Astrocyte of the cerebellum (primary cell): ENCODE measurements around the gene PSMD1.

Source experiments
- DNase-seq: peaks from one replicate; pipeline ENCODE4 v3.0.0-alpha.2; 2011; ENCODE audit warnings: low read depth
- H3K4me3 ChIP-seq: 2 replicates; pipeline ENCODE4 v1.5.1; 2011; ENCODE audit warnings: mild to moderate bottlenecking, low read depth, low read length, moderate library complexity
- in situ Hi-C: cut with HindIII; loops from 2 replicates; pipeline ENCODE4 v1.10.0; 2017; ENCODE audit warnings: low sequenced_read_pairs
- TF ChIP-seq, protein P1 (sequence below): IDR thresholded peaks from 2 replicates; pipeline ENCODE4 v1.5.1; 2012; ENCODE audit warnings: low read length, low read depth, moderate library complexity, mild to moderate bottlenecking; ENCODE audit errors: missing control alignments

Gene PSMD1

GRCh38 chr2:231034291-231034882, 22.3 kb upstream of the PSMD1 start:
- DNase-seq: no peak
- H3K4me3 ChIP-seq: no peak overlapping the region
- TF ChIP-seq, protein P1, sequence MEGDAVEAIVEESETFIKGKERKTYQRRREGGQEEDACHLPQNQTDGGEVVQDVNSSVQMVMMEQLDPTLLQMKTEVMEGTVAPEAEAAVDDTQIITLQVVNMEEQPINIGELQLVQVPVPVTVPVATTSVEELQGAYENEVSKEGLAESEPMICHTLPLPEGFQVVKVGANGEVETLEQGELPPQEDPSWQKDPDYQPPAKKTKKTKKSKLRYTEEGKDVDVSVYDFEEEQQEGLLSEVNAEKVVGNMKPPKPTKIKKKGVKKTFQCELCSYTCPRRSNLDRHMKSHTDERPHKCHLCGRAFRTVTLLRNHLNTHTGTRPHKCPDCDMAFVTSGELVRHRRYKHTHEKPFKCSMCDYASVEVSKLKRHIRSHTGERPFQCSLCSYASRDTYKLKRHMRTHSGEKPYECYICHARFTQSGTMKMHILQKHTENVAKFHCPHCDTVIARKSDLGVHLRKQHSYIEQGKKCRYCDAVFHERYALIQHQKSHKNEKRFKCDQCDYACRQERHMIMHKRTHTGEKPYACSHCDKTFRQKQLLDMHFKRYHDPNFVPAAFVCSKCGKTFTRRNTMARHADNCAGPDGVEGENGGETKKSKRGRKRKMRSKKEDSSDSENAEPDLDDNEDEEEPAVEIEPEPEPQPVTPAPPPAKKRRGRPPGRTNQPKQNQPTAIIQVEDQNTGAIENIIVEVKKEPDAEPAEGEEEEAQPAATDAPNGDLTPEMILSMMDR: no peak
- in situ Hi-C loops: no loop called here

DNA sequence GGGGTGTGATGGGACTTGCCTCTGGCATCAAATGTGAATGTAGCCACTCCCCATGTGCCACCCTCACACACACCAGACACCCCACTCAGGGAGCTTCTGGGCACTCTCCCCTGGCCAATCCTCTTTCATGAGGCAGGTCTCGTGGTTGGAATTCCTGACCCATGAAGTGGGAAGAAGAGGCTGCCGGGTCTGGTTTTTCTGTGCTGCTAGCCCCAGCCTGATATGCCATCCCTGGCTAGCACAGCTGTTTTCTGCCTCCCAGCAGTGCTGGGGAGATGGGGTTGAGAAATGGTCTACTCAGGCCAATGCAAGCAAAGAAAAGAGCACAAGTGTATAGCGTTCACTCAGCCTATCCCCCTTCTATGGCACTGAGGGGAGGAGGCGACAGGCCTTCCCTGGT, 20.5 kb upstream of the PSMD1 start:
- in situ Hi-C loops: no loop called here
- no peak overlapping the region for H3K4me3 ChIP-seq
- DNase-seq: no peak
- TF ChIP-seq, protein P1: no peak

DNA sequence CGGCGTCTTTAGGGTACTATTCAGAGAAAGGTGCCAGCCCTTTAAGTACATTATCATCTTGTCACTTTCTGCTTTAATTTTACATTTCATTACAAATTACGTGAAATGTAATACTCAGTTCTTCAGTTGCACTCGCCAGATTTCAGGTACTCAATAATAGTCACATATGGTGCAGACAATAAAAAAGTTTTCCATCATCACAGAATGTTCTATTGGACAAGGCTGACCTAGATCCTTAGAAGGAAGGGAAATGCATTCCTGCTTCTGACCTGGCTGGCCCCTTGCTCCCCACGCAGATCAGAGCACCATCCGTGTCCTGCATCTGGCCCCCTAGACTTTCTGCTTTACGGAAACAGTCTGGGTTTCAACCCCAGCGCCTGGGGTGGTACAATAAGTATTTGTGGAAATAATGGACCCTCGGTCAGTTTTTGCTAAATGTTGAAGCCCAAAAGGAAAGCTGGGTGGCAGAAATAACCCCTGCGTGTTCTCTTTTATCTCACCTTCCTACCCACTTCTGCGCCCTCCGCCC, 20.0 kb upstream of the PSMD1 start:
- no peak overlapping the region for H3K4me3 ChIP-seq
- in situ Hi-C loops: no loop called here
- TF ChIP-seq, protein P1: no peak
- no peak for DNase-seq

DNA sequence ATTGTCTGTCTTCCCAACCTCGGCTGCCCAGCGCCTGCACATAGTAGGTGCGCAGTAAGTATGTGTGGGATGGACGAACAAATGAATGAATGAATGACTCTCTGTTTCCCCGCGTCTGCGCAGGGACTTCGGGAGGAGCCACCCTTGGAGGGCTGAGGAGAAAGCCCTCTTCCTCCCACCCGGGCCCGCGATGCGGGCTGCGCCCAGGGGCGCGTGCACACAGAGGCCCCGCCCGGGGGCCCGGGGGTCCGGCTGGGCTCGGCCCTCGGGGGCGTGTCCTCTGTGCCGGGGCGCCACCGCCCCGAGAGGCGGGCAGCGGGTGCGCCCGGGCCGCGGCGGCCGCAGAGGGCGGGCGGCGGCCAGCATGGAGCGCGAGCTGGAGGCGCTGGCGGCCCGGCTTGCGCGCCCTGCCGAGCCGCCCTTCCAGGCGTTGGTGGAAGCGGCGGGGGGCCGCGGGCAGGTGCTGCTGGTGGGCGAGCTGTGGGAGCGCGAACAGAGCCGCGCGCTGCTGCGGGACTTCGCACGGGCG, 19.4 kb upstream of the PSMD1 start, which contains the start of gene C2orf72:
C2orf72 (plus strand) TSS at position 322 of the 529 bp plus-strand sequence; CDS start at position 365, 43 bp downstream.
- H3K4me3 ChIP-seq: no peak within 1 kb of the TSS
- TF ChIP-seq, protein P1: no peak
- in situ Hi-C loops: no loop called here
- DNase-seq: no peak

DNA sequence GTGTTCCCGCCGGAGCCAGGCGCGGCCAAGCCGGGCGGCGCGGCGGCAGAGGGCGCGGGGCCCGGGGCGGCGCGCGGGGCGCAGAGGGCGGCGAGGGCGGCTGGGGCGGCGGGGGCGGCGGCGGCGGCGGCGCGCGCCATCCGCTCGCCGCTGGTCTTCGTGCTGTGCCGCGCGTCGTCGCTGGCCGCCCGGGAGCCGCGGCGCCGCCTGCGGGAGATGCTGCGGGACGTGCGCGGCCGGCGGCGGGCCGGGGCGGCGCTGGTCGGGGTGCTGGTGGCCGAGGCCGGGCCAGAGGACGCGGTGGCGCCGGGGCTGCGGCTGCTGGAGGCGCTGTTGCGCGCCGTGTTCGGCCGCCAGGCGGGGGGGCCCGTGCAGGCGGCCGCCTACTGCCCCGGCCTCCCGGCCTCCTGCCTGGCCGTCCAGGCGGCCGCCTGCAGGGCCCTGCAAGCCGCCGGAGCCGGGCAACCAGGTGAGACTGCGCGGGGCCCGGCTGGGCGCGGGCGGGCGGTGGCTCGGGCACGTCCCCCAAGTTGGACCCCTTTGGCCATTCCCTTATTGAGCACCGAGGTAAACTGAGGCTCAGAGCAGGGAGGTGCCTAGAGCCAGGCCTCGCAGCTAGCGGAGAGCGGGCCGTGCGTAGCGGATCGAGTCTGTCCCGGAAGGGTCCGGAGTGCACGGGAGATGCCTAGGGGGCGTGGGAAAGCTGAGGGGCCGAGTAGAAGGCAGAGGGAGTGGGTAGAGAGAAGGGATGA, 18.8 kb upstream of the PSMD1 start:
- no peak overlapping the region for H3K4me3 ChIP-seq
- TF ChIP-seq, protein P1: no peak
- in situ Hi-C loops: no loop called here
- DNase-seq: no peak

DNA sequence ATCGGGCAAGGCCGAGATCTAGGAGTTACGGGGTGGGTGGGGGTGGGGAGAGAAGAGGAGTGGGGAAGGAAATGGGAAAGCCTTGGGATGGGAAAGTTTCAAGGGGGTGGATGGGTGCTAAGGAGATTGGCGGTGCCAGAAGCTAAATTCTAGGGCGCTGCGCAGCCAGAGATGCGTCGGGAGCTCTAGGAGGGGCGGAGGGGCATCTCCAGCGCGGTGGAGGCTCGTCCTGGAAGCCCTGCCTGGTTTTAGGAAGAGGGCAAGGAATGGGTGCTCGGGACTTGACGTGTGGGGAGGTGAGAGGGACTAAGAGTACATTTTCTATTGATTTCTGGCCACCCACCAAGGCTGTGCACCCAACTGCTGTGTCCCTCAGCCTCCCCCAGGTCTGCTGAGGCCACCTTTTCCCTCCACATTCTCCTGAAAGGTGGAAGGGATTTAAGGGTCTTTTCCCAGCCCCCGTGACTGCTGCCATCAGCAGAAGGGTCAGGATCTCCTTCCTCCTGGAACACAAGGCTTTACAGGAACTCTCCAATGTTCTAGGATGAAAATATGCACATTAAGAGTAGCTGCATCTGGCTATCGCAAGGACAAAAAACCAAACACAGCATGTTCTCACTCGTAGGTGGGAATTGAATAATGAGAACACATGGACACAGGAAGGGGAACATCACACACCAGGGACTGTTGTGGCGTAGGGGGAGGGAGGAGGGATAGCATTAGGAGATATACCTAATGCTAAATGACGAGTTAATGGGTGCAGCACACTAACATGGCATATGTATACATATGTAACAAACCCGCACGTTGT, 18.0 kb upstream of the PSMD1 start:
- in situ Hi-C loops: no loop called here
- no peak overlapping the region for H3K4me3 ChIP-seq
- DNase-seq: no peak
- TF ChIP-seq, protein P1: no peak
